HEK293 (cell line): ENCODE data around the gene MESD.

Source experiments
- BCL11A ChIP-seq: fragments of 450-650 bp; formaldehyde crosslinking; IDR thresholded peaks from 2 replicates; pipeline ENCODE4 v1.5.1; 2016; ENCODE audit warnings: low read depth, missing biosample characterization, missing genetic modification characterization
- EGR2 ChIP-seq: fragments of 450-650 bp; formaldehyde crosslinking; IDR thresholded peaks from 2 replicates; pipeline ENCODE4 v1.5.1; 2016; ENCODE audit warnings: low read depth, missing biosample characterization, missing genetic modification characterization
- GLI4 ChIP-seq: fragments of 450-650 bp; formaldehyde crosslinking; IDR thresholded peaks from 2 replicates; pipeline ENCODE4 v1.5.1; 2016; ENCODE audit warnings: missing biosample characterization, missing genetic modification characterization
- KLF9 ChIP-seq: fragments of 450-650 bp; formaldehyde crosslinking; IDR thresholded peaks from 2 replicates; pipeline ENCODE4 v1.5.1; 2016; ENCODE audit warnings: missing biosample characterization, missing genetic modification characterization, low read depth
- REST ChIP-seq: fragments of 450-650 bp; formaldehyde crosslinking; IDR thresholded peaks from 2 replicates; pipeline ENCODE4 v1.5.1; 2016; ENCODE audit warnings: missing biosample characterization, missing genetic modification characterization
- TCF7L2 ChIP-seq: IDR thresholded peaks from 2 replicates; pipeline ENCODE4 v1.6.1; 2011; ENCODE audit warnings: low read depth, mild to moderate bottlenecking, inconsistent platforms, low read length, moderate library complexity, borderline replicate concordance
- YY1 ChIP-seq: fragments of 450-650 bp; formaldehyde crosslinking; IDR thresholded peaks from 2 replicates; pipeline ENCODE4 v1.5.1; 2018; ENCODE audit warnings: missing biosample characterization, missing genetic modification characterization
- ZFP3 ChIP-seq: fragments of 450-650 bp; formaldehyde crosslinking; IDR thresholded peaks from 2 replicates; pipeline ENCODE4 v1.5.1; 2016; ENCODE audit warnings: low read depth, missing biosample characterization, missing genetic modification characterization
- ZNF138 ChIP-seq: fragments of 450-650 bp; formaldehyde crosslinking; IDR thresholded peaks from 2 replicates; pipeline ENCODE4 v1.5.1; 2016; ENCODE audit warnings: missing biosample characterization, missing genetic modification characterization, borderline replicate concordance
- ZNF175 ChIP-seq: fragments of 450-650 bp; formaldehyde crosslinking; IDR thresholded peaks from 2 replicates; pipeline ENCODE4 v1.5.1; 2016; ENCODE audit warnings: missing biosample characterization, missing genetic modification characterization
- ZNF223 ChIP-seq: fragments of 450-650 bp; formaldehyde crosslinking; IDR thresholded peaks from 2 replicates; pipeline ENCODE4 v1.5.1; 2016; ENCODE audit warnings: missing biosample characterization, missing genetic modification characterization
- ZNF354C ChIP-seq: fragments of 450-650 bp; formaldehyde crosslinking; IDR thresholded peaks from 2 replicates; pipeline ENCODE4 v1.5.1; 2016; ENCODE audit warnings: missing biosample characterization, missing genetic modification characterization, low read depth, borderline replicate concordance
- ZNF830 ChIP-seq: fragments of 450-650 bp; IDR thresholded peaks from 2 replicates; pipeline ENCODE4 v1.5.0; 2018; ENCODE audit warnings: missing biosample characterization, missing genetic modification characterization, low read depth, mild to moderate bottlenecking, moderate library complexity
- TF ChIP-seq, protein P1 (sequence below): fragments of 450-650 bp; formaldehyde crosslinking; IDR thresholded peaks from 2 replicates; pipeline ENCODE4 v1.5.1; 2016; ENCODE audit warnings: missing biosample characterization, missing genetic modification characterization

DNA sequence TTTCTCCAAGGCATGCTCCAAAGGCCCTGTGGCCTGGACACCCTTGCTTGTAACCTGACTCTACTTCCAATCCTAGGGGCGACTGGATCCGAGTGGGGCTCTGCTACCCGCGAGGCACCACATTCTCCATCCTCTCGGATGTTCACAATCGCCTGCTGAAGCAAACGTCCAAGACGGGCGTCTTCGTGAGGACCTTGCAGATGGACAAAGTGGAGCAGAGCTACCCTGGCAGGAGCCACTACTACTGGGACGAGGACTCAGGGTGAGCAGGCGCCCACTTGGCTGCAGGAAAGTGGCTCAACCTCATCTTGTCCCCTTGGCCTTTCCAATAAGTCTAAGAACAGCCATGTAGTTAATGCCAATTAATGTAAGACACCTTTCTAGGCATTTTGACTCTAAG, 51.9 kb downstream of the MESD start:
- TF ChIP-seq ZNF830: no peak
- TF ChIP-seq, protein P1, sequence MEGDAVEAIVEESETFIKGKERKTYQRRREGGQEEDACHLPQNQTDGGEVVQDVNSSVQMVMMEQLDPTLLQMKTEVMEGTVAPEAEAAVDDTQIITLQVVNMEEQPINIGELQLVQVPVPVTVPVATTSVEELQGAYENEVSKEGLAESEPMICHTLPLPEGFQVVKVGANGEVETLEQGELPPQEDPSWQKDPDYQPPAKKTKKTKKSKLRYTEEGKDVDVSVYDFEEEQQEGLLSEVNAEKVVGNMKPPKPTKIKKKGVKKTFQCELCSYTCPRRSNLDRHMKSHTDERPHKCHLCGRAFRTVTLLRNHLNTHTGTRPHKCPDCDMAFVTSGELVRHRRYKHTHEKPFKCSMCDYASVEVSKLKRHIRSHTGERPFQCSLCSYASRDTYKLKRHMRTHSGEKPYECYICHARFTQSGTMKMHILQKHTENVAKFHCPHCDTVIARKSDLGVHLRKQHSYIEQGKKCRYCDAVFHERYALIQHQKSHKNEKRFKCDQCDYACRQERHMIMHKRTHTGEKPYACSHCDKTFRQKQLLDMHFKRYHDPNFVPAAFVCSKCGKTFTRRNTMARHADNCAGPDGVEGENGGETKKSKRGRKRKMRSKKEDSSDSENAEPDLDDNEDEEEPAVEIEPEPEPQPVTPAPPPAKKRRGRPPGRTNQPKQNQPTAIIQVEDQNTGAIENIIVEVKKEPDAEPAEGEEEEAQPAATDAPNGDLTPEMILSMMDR: no peak
- no peak for TF ChIP-seq TCF7L2
- TF ChIP-seq KLF9 (tag by site-specific recombination): no peak
- TF ChIP-seq ZNF175 (tag by site-specific recombination): no peak
- TF ChIP-seq BCL11A (tag by site-specific recombination): no peak
- TF ChIP-seq ZNF354C (tag by site-specific recombination): no peak
- no peak for TF ChIP-seq GLI4 (tag by site-specific recombination)
- no peak for TF ChIP-seq EGR2 (tag by site-specific recombination)
- no peak for TF ChIP-seq YY1 (tag by site-specific recombination)
- TF ChIP-seq ZFP3 (tag by site-specific recombination): no peak
- TF ChIP-seq ZNF138 (tag by site-specific recombination): no peak
- no peak for TF ChIP-seq REST (tag by site-specific recombination)
- TF ChIP-seq ZNF223 (tag by site-specific recombination): no peak
